K562 (cell line): ENCODE measurements around the gene TMEM181. TPM values are rescaled to one million over a fixed set of nuclear protein-coding genes. Genes with fewer than 3 reads are reported as not detected.

Experiments
- ATF1 ChIP-seq, 2 experiments: fragments of 450-650 bp in 1 of 2; IDR thresholded peaks; 2 replicates each; pipeline ENCODE4 v1.6.1; 2016; ENCODE audit warnings: missing compliant biosample characterization in 1 of 2, missing genetic modification characterization in 1 of 2
- BDP1 ChIP-seq: IDR thresholded peaks from 3 replicates; pipeline ENCODE4 v1.6.1; 2011; ENCODE audit not compliant: insufficient read length, insufficient read depth
- CBX5 ChIP-seq: IDR thresholded peaks from 2 replicates; pipeline ENCODE4 v1.6.1; 2014; ENCODE audit warnings: low read depth, borderline replicate concordance
- CC2D1A ChIP-seq: fragments of 450-650 bp; IDR thresholded peaks from 2 replicates; pipeline ENCODE4 v1.6.1; 2017; ENCODE audit warnings: mild to moderate bottlenecking
- CREM ChIP-seq: IDR thresholded peaks from 2 replicates; pipeline ENCODE4 v1.6.1; 2014; ENCODE audit warnings: antibody characterized with exemption, low read depth
- ELK1 ChIP-seq: sonication (generic); formaldehyde crosslinking; IDR thresholded peaks from 2 replicates; pipeline ENCODE4 v1.8.1; 2022; ENCODE audit warnings: missing genetic modification reagents
- FOXJ2 ChIP-seq: fragments of 200-800 bp; sonication (Bioruptor generic); IDR thresholded peaks from 2 replicates; pipeline ENCODE4 v1.6.1; 2016; ENCODE audit warnings: missing genetic modification characterization, missing compliant biosample characterization
- GABPA ChIP-seq: fragments of 200-800 bp; sonication (Bioruptor generic); conservative IDR thresholded peaks from 2 replicates; pipeline ENCODE4 v1.6.1; 2016; ENCODE audit warnings: low read depth, missing genetic modification characterization, missing compliant biosample characterization
- GABPB1 ChIP-seq: sonication (generic); formaldehyde crosslinking; IDR thresholded peaks from 2 replicates; pipeline ENCODE4 v1.8.0; 2022; ENCODE audit warnings: mild to moderate bottlenecking, missing genetic modification reagents
- ID3 ChIP-seq, 2 experiments: fragments of 250-450 bp in 1 of 2; fragments of 450-650 bp in 1 of 2; sonication (Bioruptor Pico) in 1 of 2; IDR thresholded peaks; 2 replicates each; pipeline versions ENCODE4 v1.6.1 to v1.8.0; 2016 to 2021; ENCODE audit warnings: mild to moderate bottlenecking in 2 of 2, moderate library complexity in 2 of 2, missing compliant biosample characterization in 1 of 2, missing genetic modification characterization in 1 of 2
- MAZ ChIP-seq, 2 experiments: fragments of 450-650 bp in 1 of 2; sonication (generic) in 1 of 2; formaldehyde crosslinking; IDR thresholded peaks in 1 of 2; conservative IDR thresholded peaks in 1 of 2; 2 replicates each; pipeline versions ENCODE4 v1.4.0 to v1.5.0; 2020; ENCODE audit warnings: mild to moderate bottlenecking in 1 of 2, missing genetic modification reagents in 1 of 2
- NFE2 ChIP-seq: IDR thresholded peaks from 2 replicates; pipeline ENCODE4 v1.6.1; 2014; ENCODE audit warnings: antibody characterized with exemption, low read depth
- NFYB ChIP-seq: IDR thresholded peaks from 2 replicates; pipeline ENCODE4 v1.6.1; 2011; ENCODE audit warnings: mild to moderate bottlenecking, moderate library complexity; ENCODE audit not compliant: insufficient read length; ENCODE audit errors: extremely low read depth
- NR0B1 ChIP-seq: fragments of 450-650 bp; IDR thresholded peaks from one replicate; pipeline ENCODE4 v1.6.1; 2018; ENCODE audit warnings: mild to moderate bottlenecking, moderate library complexity; ENCODE audit not compliant: partially characterized antibody
- NR3C1 ChIP-seq: sonication (generic); formaldehyde crosslinking; IDR thresholded peaks from 2 replicates; pipeline ENCODE4 v1.8.1; 2022; ENCODE audit warnings: missing genetic modification reagents
- NUFIP1 ChIP-seq: fragments of 450-650 bp; IDR thresholded peaks from 2 replicates; pipeline ENCODE4 v1.6.1; 2018; ENCODE audit not compliant: partially characterized antibody
- PHB2 ChIP-seq: fragments of 450-650 bp; IDR thresholded peaks from 2 replicates; pipeline ENCODE4 v1.6.1; 2017; ENCODE audit warnings: low read depth
- POLR2B ChIP-seq: fragments of 450-650 bp; IDR thresholded peaks from 2 replicates; pipeline ENCODE4 v1.6.1; 2018; ENCODE audit warnings: low read depth; ENCODE audit not compliant: partially characterized antibody
- RUNX1 ChIP-seq: sonication (generic); IDR thresholded peaks from 2 replicates; pipeline ENCODE4 v1.6.1; 2016; ENCODE audit warnings: antibody characterized with exemption, low read depth
- SIN3A ChIP-seq, 2 experiments: fragments of 150-350 bp in 1 of 2; IDR thresholded peaks; 2 replicates each; pipeline ENCODE4 v1.6.1; 2011 to 2016; ENCODE audit warnings: borderline replicate concordance in 2 of 2, low read depth in 2 of 2, low read length in 2 of 2, mild to moderate bottlenecking in 2 of 2, moderate library complexity in 2 of 2; ENCODE audit not compliant: control insufficient read depth in 1 of 2
- ZNF316 ChIP-seq: fragments of 450-650 bp; IDR thresholded peaks from 2 replicates; pipeline ENCODE4 v1.6.1; 2016
- ZNF354B ChIP-seq: fragments of 250-450 bp; sonication (Bioruptor Pico); IDR thresholded peaks from 2 replicates; pipeline ENCODE4 v1.4.0; 2020
- ZNF408 ChIP-seq: fragments of 250-450 bp; sonication (Bioruptor Pico); IDR thresholded peaks from 2 replicates; pipeline ENCODE4 v1.4.0; 2020; ENCODE audit warnings: low read depth, mild to moderate bottlenecking, moderate library complexity
- ZNF764 ChIP-seq: fragments of 250-450 bp; sonication (Bioruptor Pico); IDR thresholded peaks from 2 replicates; pipeline ENCODE4 v1.4.0; 2020; ENCODE audit warnings: low read depth, mild to moderate bottlenecking, moderate library complexity
- polyA plus RNA-seq, 8 experiments: library from polyadenylated mRNA; depleted of rRNA in 4 of 8; stranded (reverse) in 5 of 8; unstranded in 3 of 8; fragments of >200 nt; fragmentation: Nextera tagmentation in 2 of 8; fragmentation: Illumina TruSeq in 1 of 8; extraction: Ambion mirVana in 2 of 8; extraction: Trizol in 1 of 8; gene quantifications; 2 replicates each; pipeline versions ENCODE4 v1.2.1 to v1.2.3, GENCODE V29; 2011 to 2014; ENCODE audit warnings: inconsistent platforms in 1 of 8, missing spikeins in 1 of 8
- total RNA-seq, 7 experiments: library from RNA; depleted of rRNA in 6 of 7; stranded (reverse); fragments of >200 nt in 6 of 7; fragmentation: Illumina TruSeq in 2 of 7; extraction: Trizol in 2 of 7; gene quantifications; 2 replicates each; pipeline versions ENCODE4 v1.2.1 to v1.2.3, GENCODE V29; 2011 to 2021; ENCODE audit warnings: low replicate concordance in 1 of 7
- TF ChIP-seq, protein P1 (sequence below): fragments of 250-450 bp; sonication (Bioruptor Pico); IDR thresholded peaks from 2 replicates; pipeline ENCODE4 v1.9.0; 2021; ENCODE audit warnings: mild to moderate bottlenecking
- TF ChIP-seq, protein P2 (sequence below): sonication (generic); formaldehyde crosslinking; IDR thresholded peaks from 2 replicates; pipeline ENCODE4 v1.9.0; 2022; ENCODE audit warnings: mild to moderate bottlenecking, missing genetic modification reagents

TMEM181 gene
- total and polyA plus RNA-seq, 9 of the 15 experiments (the other 6 are each of a cell fraction or from before 2014, with no cell fraction given): 5.6 to 27.2 (median 19.9) TPM

- TF ChIP-seq NR3C1 (CRISPR knock-in tag) (no peak), ZNF408 (CRISPR knock-in tag) (no peak), SIN3A (IDR thresholded peaks at IDR 0.05; ENCODE audit: borderline replicate concordance in 2 of 2, control insufficient read depth in 1 of 2, low read depth in 2 of 2, low read length in 2 of 2) (no peak), ID3 (CRISPR knock-in tag; IDR thresholded peaks at IDR 0.05) (no peak), ID3 (tag; IDR thresholded peaks at IDR 0.05) (no peak), CC2D1A (no peak), ATF1 (CRISPR knock-in tag; IDR thresholded peaks at IDR 0.05) (no peak), ATF1 (tag; IDR thresholded peaks at IDR 0.05) (peak; percentile 20; the same call in 1 of the 2 replicates), MAZ (CRISPR knock-in tag; conservative IDR thresholded peaks at IDR 0.05 in 1 of 2, IDR thresholded peaks at IDR 0.05 in 1 of 2) (no peak), RUNX1 (no peak), NFE2 (no peak), NR0B1 (no peak), BDP1 (no peak), PHB2 (no peak), ZNF764 (CRISPR knock-in tag) (no peak), NFYB (no peak), NUFIP1 (no peak), GABPB1 (CRISPR knock-in tag) (no peak), FOXJ2 (tag) (no peak), ZNF354B (no peak), ELK1 (CRISPR knock-in tag) (no peak), POLR2B (no peak), GABPA (peak; percentile 38; the same call in 1 of the 2 replicates), CBX5 (no peak), CREM (peak; percentile 19; the same call in 1 of the 2 replicates), ZNF316 (no peak)
- TF ChIP-seq, protein P1, sequence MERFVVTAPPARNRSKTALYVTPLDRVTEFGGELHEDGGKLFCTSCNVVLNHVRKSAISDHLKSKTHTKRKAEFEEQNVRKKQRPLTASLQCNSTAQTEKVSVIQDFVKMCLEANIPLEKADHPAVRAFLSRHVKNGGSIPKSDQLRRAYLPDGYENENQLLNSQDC (CRISPR knock-in tag): no peak
- TF ChIP-seq, protein P2, sequence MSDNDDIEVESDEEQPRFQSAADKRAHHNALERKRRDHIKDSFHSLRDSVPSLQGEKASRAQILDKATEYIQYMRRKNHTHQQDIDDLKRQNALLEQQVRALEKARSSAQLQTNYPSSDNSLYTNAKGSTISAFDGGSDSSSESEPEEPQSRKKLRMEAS (CRISPR knock-in tag): peak; percentile 40; the same call in 1 of the 2 replicates
Measured at GRCh38 chr6:158649289-158650143, 89.6 kb downstream of the TMEM181 start, which contains the start of gene SYTL3 (continued).
